Neural progenitor cell (in vitro differentiated cells): ENCODE data around the gene GPR152.

ENCODE experiments used
- CTCF ChIP-seq: fragments of 200-600 bp; sonication (generic); IDR thresholded peaks from 2 replicates; pipeline ENCODE4 v1.5.1; 2017; ENCODE audit warnings: antibody characterized with exemption, mild to moderate bottlenecking
- EZH2 ChIP-seq: fragments of 200-600 bp; sonication (generic); IDR thresholded peaks from 2 replicates; pipeline ENCODE4 v1.6.1; 2017; ENCODE audit warnings: antibody characterized with exemption, mild to moderate bottlenecking, moderate library complexity

GRCh38 chr11:67410984-67411784 lies 41.3 kb downstream of the GPR152 start:
- TF ChIP-seq CTCF (no peak), EZH2 (no peak)
